Measurements from ENCODE around the gene ASAP3.

Gene ASAP3

DNA sequence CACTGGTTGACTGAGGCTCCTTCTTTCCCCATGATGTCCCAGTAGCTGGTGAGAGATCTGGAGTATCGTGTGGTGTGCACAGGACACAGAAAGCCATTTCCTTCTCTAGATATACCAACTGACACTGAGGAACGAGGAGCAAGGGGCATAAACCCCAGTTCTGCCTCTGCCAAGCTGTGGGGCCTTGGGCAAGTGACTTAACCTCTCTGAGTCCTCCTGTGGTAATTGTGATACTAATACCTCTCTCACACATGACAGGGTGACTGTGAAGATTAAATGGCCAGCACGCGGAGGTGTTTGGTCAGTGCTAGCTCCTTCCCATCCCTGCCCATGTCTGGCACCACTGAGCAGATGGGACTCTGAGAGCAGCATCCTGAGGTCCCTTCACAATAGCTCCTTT, 33.1 kb downstream of the ASAP3 start:
- no peak for DNase-seq
- peaks cover 25% of the 10 kb centered on the region for H3K4me1 Mint-ChIP-seq
- H3K27me3 Mint-ChIP-seq: peaks cover 10% of the 10 kb centered on the region
- no peak overlapping the region for H3K4me3 Mint-ChIP-seq
- no peaks in the 10 kb centered on the region for H3K9me3 Mint-ChIP-seq
- no peak for ATAC-seq
- no peak overlapping the region for H3K27ac Mint-ChIP-seq

DNA sequence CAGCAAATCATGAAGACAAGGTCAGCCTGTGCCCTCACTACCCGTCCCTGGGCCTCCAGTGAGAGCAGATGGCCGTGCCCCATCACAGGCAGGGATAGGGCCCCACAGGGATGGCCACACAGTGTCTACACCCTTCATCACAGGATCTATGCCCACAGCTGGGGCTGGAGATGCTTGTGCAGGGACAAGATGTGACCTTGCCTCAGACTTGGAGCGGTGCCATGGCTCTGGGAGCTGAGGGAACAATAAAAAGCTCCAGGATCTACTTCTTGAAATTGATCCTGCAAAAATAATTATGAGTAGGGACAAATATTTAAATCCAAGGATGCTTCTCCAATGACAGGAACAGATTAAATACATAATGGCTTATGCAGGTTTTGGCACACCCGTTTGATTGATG, 34.0 kb downstream of the ASAP3 start:
- no peak overlapping the region for H3K4me3 Mint-ChIP-seq
- H3K27ac Mint-ChIP-seq: no peak overlapping the region
- no peaks in the 10 kb centered on the region for H3K9me3 Mint-ChIP-seq
- peaks cover 17% of the 10 kb centered on the region for H3K4me1 Mint-ChIP-seq
- ATAC-seq (no peak), DNase-seq (no peak)
- peaks cover 2% of the 10 kb centered on the region for H3K27me3 Mint-ChIP-seq

DNA sequence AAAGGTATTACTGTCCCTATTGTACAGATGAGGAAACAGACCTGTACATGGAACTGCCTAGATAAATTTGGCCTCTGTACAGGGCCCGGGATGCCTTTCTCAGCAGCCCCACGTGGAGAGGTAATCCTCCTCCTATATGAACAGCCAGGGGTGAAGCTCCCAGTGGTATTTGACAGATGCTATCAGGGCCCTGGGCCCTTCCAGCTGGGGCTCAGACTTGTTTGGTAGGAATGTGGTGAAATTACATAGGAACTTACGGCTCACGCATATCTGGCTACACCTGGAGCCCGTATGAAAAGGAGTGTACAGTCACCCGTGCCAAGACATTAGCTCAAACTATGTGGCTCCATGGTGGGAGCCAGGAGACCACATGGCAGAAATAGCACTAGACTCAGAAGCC, 34.7 kb downstream of the ASAP3 start:
- DNase-seq (no peak), ATAC-seq (no peak)
- no peaks in the 10 kb centered on the region for H3K9me3 Mint-ChIP-seq
- no peak overlapping the region for H3K4me3 Mint-ChIP-seq
- H3K27ac Mint-ChIP-seq: no peak overlapping the region
- H3K4me1 Mint-ChIP-seq: peaks cover 17% of the 10 kb centered on the region
- no peaks in the 10 kb centered on the region for H3K27me3 Mint-ChIP-seq

DNA sequence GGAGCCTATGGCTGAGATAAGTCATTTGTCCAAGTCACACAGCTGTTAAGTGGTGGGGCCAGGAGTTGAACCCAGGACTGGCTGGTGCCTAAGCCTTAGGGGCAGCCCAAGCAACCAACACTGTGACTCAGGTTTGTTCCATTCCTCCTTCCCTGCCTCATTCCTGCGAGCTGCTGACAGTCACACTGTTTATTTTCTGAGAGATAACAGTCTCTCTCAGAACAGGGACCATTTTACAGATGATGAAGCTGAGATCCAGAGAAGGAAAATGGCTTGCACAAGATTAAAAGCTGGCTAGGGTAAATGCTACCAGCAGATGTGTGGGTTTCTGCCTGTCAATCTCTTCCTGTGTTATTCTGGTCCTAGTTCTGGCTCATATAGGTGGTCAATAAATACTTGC, 35.1 kb downstream of the ASAP3 start:
- H3K27ac Mint-ChIP-seq: no peak overlapping the region
- no peaks in the 10 kb centered on the region for H3K27me3 Mint-ChIP-seq
- peaks cover 17% of the 10 kb centered on the region for H3K4me1 Mint-ChIP-seq
- no peak overlapping the region for H3K4me3 Mint-ChIP-seq
- no peaks in the 10 kb centered on the region for H3K9me3 Mint-ChIP-seq
- DNase-seq (no peak), ATAC-seq (no peak)

DNA sequence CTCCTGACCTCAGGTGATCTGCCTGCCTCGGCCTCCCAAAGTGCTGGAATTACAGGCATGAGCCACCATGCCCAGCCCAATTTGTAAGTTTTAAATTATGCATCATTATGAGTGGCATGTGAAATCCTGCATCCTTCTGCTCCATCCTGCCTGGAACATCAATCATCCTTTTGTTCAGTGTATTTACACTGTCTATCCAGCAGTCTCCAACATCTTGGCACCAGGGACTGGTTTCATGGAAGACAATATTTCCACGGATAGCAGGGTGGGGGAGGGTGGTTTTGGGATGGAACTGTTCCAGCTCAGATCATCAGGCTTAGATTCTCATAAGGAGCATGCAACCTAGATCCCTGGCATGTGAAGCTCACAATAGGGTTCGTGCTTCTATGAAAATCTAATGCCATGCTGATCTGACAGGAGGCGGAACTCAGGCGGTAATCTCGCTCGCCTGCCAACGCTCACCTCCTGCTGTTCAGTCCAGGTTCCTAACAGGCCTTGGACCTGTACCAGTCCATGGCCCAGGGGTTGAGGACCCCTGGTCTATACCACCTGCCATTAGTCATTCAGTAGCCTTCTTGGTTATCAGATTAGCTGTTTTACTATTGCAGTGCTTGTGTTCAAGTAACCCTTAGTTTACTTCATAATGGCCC, 37.2 kb downstream of the ASAP3 start:
- Mint-ChIP-seq H3K27me3 (no peaks in the 10 kb centered on the region), H3K27ac (no peak overlapping the region), H3K4me3 (no peak overlapping the region), H3K9me3 (no peaks in the 10 kb centered on the region), H3K4me1 (peaks cover 5% of the 10 kb centered on the region)
- DNase-seq (no peak), ATAC-seq (no peak)

DNA sequence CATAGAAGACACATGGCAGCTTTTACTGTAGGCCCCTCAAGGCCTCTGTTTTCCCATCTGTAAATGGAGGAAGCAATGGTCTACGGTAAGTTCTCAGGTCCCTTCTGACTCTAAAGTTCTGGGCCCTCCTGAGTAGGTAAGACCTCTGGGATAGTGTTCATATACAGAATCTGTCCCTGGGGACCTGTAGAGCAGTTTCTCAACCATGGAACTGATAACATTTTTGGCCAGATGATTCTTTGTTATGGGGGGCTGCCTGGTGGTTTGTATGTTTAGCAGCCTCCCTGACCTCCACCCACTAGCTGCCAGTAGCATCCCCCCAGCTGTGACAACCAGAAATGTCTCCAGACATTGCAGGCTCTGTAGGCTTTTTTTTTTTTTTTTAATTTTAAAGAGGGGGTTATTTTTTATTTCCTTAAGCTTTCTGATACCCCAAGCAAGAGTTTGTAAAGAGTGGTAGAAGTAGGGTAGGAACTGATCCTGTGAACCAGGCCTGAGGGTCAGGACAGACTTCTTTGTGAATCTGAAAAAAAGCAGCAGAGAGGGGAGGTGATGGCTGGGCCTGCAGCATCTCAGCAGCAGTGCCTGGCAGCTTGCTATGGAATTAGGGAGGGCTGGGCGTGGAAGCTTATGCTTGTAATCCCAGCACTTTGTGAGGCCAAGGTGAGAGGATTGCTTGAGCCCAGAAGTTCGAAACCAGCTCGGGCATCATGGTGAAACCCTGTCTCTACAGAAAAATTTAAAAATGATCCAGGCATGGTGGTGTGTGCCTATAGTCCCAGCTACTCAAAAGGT, 39.2 kb downstream of the ASAP3 start:
- no peaks in the 10 kb centered on the region for H3K27me3 Mint-ChIP-seq
- H3K4me3 Mint-ChIP-seq: no peak overlapping the region
- ATAC-seq: no peak
- H3K4me1 Mint-ChIP-seq: no peaks in the 10 kb centered on the region
- H3K9me3 Mint-ChIP-seq: no peaks in the 10 kb centered on the region
- peak overlapping the region in 1 of 2 donors; percentile 79 for H3K27ac Mint-ChIP-seq
- DNase-seq: no peak

DNA sequence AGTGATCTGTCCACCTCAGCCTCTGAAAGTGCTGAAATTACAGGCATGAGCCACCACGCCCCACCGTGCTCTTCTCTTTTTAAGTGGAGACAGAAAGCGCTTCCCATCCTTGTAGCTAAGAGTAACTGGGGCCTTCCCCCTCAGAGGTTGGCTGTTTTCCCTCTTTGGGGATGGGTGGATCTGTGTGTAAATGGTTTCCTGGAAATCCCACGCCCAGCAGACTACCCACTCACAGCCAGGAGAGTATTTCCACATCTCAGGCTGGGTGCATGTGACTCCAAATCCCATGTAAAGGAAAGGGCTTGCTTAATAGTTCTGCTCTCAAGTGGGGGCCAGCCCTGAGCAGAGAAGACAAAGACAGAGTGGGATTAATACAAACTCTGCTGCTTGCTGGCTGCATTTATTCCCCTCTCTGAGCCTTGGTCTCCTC, 39.9 kb downstream of the ASAP3 start:
- no peak for ATAC-seq
- H3K4me1 Mint-ChIP-seq: no peaks in the 10 kb centered on the region
- no peak for DNase-seq
- no peaks in the 10 kb centered on the region for H3K27me3 Mint-ChIP-seq
- no peak overlapping the region for H3K27ac Mint-ChIP-seq
- H3K9me3 Mint-ChIP-seq: no peaks in the 10 kb centered on the region
- no peak overlapping the region for H3K4me3 Mint-ChIP-seq

DNA sequence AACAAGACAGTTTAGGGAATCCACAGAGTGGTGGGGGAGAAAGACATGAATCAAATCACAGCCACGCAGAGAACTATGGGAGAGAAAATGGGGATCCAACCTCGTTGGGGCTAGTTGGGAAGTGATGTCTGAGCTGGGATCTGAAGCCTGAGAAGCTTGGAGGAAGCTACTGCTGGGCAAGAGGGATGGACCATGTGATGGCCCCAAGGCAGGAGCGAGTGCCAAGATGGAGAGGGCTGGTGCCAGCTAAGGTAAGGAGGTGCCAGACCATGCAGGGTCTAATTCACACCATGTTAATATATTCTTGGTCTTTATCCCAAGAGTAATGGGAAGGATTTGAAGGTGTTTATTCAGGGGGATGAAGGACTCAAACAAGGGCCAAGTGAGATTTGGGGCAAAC, 41.2 kb downstream of the ASAP3 start:
- H3K4me1 Mint-ChIP-seq: no peaks in the 10 kb centered on the region
- H3K9me3 Mint-ChIP-seq: no peaks in the 10 kb centered on the region
- no peak for ATAC-seq
- no peak overlapping the region for H3K4me3 Mint-ChIP-seq
- DNase-seq: no peak
- no peak overlapping the region for H3K27ac Mint-ChIP-seq
- H3K27me3 Mint-ChIP-seq: no peaks in the 10 kb centered on the region

DNA sequence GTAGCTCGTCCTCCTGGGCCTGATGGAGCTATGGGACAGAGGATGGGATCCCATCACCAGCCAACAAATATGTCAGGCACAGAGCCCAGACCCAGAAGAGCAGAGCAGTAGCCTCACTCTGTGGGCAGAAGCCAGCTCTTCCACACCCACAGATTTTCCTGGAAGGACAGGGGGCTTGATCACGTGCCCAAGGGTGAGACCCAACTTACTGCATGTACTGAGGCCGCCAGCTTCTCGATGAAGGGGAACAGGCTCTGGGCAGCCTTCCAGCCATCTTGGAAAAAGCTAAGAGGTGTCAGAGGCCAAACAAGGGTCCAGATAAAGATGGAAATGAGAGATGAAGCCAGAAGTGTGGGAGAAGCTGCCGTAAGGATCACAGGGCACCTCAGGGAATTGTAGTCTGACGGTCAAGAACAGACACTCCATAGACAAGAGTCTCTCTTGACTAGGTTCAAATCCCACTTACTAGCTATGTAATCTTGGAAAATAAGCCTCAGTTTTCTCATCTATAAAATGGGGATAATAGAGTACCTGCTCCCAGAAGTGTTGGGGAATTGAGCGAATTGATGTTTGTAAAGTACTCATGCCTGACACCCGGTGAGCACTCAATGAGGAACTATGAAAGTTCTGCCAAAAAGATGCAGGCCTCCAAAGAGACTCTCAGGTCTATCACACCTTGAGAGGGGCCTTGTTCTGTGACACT, 42.4 kb downstream of the ASAP3 start:
- no peak overlapping the region for H3K27ac Mint-ChIP-seq
- DNase-seq: no peak
- no peak overlapping the region for H3K4me3 Mint-ChIP-seq
- no peak for ATAC-seq
- H3K4me1 Mint-ChIP-seq: no peaks in the 10 kb centered on the region
- no peaks in the 10 kb centered on the region for H3K9me3 Mint-ChIP-seq
- H3K27me3 Mint-ChIP-seq: no peaks in the 10 kb centered on the region

DNA sequence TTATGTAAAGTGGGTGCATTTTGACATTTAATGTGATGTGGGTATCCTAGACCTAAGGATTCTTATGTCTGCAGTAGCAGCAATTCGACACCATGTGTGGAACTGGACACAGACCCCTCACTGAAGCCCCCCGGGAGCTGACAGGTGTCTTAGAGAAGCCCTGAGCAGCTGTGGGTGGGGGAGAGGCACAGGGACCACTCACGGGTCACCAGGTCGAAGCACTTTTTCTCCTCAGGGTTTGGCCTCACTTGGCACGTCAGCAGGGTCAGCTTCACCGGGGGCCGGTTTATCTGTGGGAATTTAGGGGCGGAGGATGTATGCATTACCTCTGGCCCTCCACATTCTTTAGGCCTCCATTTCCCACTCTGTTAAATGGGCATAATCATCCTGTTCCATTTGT, 45.4 kb downstream of the ASAP3 start:
- H3K27me3 Mint-ChIP-seq: no peaks in the 10 kb centered on the region
- H3K4me3 Mint-ChIP-seq: no peak overlapping the region
- H3K9me3 Mint-ChIP-seq: no peaks in the 10 kb centered on the region
- no peak for ATAC-seq
- H3K27ac Mint-ChIP-seq: no peak overlapping the region
- no peaks in the 10 kb centered on the region for H3K4me1 Mint-ChIP-seq
- no peak for DNase-seq

DNA sequence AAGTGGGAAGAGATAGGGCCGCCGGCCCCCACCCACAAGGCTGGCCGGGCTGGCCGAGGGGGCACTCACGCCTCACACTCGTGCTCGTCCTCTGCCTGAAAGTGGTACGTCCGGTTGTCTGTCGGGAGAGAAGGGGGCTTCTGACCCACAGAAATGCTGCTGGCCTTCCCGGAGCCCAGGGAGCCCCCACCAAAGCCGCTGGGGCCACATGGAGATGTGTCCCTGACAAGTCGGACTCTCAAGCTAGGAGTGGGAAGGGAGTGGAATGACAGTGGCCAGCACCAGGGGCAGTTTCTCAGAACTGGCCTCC, 46.7 kb downstream of the ASAP3 start:
- Mint-ChIP-seq H3K9me3 (no peaks in the 10 kb centered on the region), H3K4me3 (no peak overlapping the region), H3K27me3 (no peaks in the 10 kb centered on the region), H3K4me1 (no peaks in the 10 kb centered on the region), H3K27ac (no peak overlapping the region)
- DNase-seq: no peak
- no peak for ATAC-seq

DNA sequence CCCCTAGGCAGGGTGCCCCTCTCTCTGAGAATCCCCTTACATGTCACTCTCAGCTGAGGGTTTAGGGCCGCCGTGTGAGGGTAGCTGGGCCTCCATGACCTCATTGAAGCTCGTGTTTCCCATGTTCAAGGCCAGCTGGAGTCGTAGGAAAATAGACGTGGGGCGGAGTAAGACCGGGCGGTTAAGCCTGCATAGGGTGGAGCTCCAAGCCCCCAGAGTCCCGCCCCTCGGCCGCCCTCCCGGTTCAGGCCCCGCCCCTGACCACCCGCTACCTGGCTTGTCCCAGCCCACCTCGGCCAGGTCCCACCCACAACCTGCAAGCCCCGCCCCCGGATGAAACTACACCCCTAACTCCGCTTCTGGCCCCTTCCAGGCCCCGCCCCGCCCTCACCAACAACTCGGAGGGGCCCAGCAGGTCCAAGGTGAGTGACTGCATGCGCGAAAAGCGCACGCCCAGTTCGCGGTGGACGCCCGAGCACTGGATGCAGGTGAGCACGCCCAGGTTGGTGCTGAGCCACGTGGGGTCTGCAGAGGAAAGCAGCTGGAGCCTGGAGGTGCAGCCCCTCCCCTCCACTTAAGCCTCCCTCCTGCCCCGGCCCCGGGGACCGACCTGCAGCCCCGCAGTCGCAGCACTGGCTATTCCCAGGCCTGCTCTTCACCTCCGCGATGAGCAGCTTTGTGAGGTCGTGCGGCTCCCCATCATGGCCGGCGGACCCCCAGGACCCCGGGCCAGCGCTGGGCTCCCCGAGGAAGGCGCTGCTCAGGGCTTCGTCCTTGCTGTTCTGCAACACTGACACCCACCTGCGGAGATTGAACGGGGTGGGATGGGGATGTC, 47.2 kb downstream of the ASAP3 start:
- Mint-ChIP-seq H3K27me3 (no peaks in the 10 kb centered on the region), H3K27ac (no peak overlapping the region), H3K4me1 (no peaks in the 10 kb centered on the region), H3K9me3 (no peaks in the 10 kb centered on the region), H3K4me3 (peak overlapping the region in 1 of 2 donors; percentile 54)
- peak; percentile 50 for ATAC-seq
- DNase-seq: peak in 1 of 2 donors; percentile 13

DNA sequence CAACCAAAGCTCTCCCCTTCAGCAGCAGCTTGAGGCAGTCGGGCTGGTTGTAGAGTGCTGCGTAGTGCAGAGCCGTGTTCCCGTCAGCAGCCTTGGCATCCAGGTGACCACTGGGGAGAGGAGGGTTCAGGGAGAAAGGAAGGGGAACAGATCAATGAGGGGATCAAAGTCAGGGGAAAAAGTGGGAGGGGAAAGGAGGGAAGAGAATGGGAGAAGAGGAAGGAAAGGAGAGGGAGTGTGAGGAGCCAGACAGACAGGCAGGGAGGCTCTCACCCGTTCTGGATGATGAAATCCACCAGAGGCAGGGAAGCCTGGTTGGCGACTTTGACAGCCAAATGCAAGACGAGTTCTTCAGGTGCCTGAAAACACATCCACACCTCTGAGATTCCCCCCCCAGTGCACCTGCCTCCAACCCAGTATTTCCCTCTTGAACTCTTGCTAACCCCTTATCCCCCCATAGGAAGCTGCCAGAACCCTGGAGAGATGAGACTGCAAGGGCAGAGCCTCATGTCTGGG, 49.7 kb downstream of the ASAP3 start:
- Mint-ChIP-seq H3K27ac (no peak overlapping the region), H3K4me1 (no peaks in the 10 kb centered on the region), H3K9me3 (no peaks in the 10 kb centered on the region), H3K4me3 (no peak overlapping the region), H3K27me3 (no peaks in the 10 kb centered on the region)
- DNase-seq: no peak
- no peak for ATAC-seq

DNA sequence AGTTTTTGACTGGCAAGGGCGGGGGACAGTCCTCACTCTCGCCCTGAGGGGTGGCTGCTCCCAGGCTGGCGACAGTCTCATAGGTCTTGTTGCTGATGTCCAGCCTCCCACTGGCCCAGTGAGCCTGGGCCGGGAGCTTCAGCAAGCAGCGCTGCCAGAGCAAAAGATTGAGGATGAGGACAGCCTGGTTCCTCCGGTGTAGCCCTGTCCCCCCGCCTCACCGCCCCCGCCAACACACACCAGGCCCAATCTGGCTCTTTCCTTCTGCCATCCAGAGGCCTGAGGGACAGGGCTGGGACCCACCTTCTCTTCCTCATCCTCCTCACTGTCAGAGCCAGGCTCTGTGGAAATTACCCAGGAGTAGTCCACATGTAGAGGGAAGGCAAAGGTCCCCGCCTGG, 50.9 kb downstream of the ASAP3 start:
- ATAC-seq (no peak), DNase-seq (no peak)
- Mint-ChIP-seq H3K9me3 (no peaks in the 10 kb centered on the region), H3K4me3 (no peak overlapping the region), H3K27ac (no peak overlapping the region), H3K27me3 (no peaks in the 10 kb centered on the region), H3K4me1 (no peaks in the 10 kb centered on the region)

DNA sequence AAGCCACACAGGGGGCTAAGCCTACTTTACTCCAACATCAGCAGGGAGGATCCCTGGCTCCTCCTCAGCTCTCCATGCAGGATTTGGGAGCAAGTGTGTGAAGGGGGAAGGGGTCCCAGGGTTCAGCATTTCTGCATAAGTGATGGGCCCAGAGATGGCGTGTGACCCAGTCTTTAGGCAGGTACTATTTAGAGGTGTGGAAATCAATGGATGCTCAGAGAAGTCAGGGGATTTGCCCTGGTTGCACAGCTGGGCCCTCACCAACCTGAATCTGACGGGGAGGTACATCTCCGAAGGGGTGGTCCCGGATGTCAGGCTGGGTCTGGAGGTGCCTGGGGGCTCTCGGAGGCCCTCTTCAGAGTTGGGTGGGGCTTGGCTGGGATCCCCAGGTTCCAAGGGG, 52.5 kb downstream of the ASAP3 start:
- no peak for DNase-seq
- H3K9me3 Mint-ChIP-seq: no peaks in the 10 kb centered on the region

More for the DNA sequence above, 52.5 kb downstream of the ASAP3 start:
- no peak overlapping the region for H3K4me3 Mint-ChIP-seq
- H3K4me1 Mint-ChIP-seq: no peaks in the 10 kb centered on the region
- H3K27me3 Mint-ChIP-seq: peaks cover 1% of the 10 kb centered on the region
- H3K27ac Mint-ChIP-seq: no peak overlapping the region
- ATAC-seq: no peak
